ENCODE data around the gene BBS12.

The BBS12 gene

GRCh38 chr4:122755675-122756074, 23.2 kb downstream of the BBS12 start:
- Histone ChIP-seq H3K4me3 (ENCODE audit: low read length) (no peak overlapping the region), H3K27me3 (ENCODE audit: control insufficient read depth, insufficient read depth, low read length) (no peaks in the 10 kb centered on the region), H3K9me3 (ENCODE audit: control insufficient read depth, low read length) (no peaks in the 10 kb centered on the region), H3K4me1 (ENCODE audit: control insufficient read depth, insufficient read depth, low read length) (no peaks in the 10 kb centered on the region), H3K9ac (ENCODE audit: low read length) (no peak overlapping the region), H3K36me3 (ENCODE audit: control insufficient read depth, insufficient read depth, low read length) (no peaks in the 10 kb centered on the region)

GRCh38 chr4:122758033-122758432, 25.5 kb downstream of the BBS12 start:
- no peaks in the 10 kb centered on the region for H3K4me1 ChIP-seq (ENCODE audit: control insufficient read depth, insufficient read depth, low read length)
- no peak overlapping the region for H3K9ac ChIP-seq (ENCODE audit: low read length)
- H3K36me3 ChIP-seq (ENCODE audit: control insufficient read depth, insufficient read depth, low read length), result no peaks in the 10 kb centered on the region
- no peaks in the 10 kb centered on the region for H3K9me3 ChIP-seq (ENCODE audit: control insufficient read depth, low read length)
- H3K4me3 ChIP-seq (ENCODE audit: low read length), result no peak overlapping the region
- no peaks in the 10 kb centered on the region for H3K27me3 ChIP-seq (ENCODE audit: control insufficient read depth, insufficient read depth, low read length)

- no peaks in the 10 kb centered on the region for H3K36me3 ChIP-seq (ENCODE audit: control insufficient read depth, insufficient read depth, low read length)
- H3K4me1 ChIP-seq (ENCODE audit: control insufficient read depth, insufficient read depth, low read length), result no peaks in the 10 kb centered on the region
- H3K4me3 ChIP-seq (ENCODE audit: low read length), result no peak overlapping the region
- H3K9ac ChIP-seq (ENCODE audit: low read length), result no peak overlapping the region
- no peaks in the 10 kb centered on the region for H3K27me3 ChIP-seq (ENCODE audit: control insufficient read depth, insufficient read depth, low read length)
- no peaks in the 10 kb centered on the region for H3K9me3 ChIP-seq (ENCODE audit: control insufficient read depth, low read length)
Observed at GRCh38 chr4:122759639-122760310, 27.3 kb downstream of the BBS12 start.

- Histone ChIP-seq H3K9ac (ENCODE audit: low read length) (no peak overlapping the region), H3K9me3 (ENCODE audit: control insufficient read depth, low read length) (no peaks in the 10 kb centered on the region), H3K4me3 (ENCODE audit: low read length) (no peak overlapping the region), H3K36me3 (ENCODE audit: control insufficient read depth, insufficient read depth, low read length) (no peaks in the 10 kb centered on the region), H3K4me1 (ENCODE audit: control insufficient read depth, insufficient read depth, low read length) (no peaks in the 10 kb centered on the region), H3K27me3 (ENCODE audit: control insufficient read depth, insufficient read depth, low read length) (no peaks in the 10 kb centered on the region)
Observed at GRCh38 chr4:122762520-122762919, 30.0 kb downstream of the BBS12 start.

GRCh38 chr4:122762966-122763716, 30.6 kb downstream of the BBS12 start:
- Histone ChIP-seq H3K9me3 (ENCODE audit: control insufficient read depth, low read length) (no peaks in the 10 kb centered on the region), H3K4me1 (ENCODE audit: control insufficient read depth, insufficient read depth, low read length) (no peaks in the 10 kb centered on the region), H3K4me3 (ENCODE audit: low read length) (no peak overlapping the region), H3K27me3 (ENCODE audit: control insufficient read depth, insufficient read depth, low read length) (no peaks in the 10 kb centered on the region), H3K9ac (ENCODE audit: low read length) (no peak overlapping the region), H3K36me3 (ENCODE audit: control insufficient read depth, insufficient read depth, low read length) (no peaks in the 10 kb centered on the region)

- no peaks in the 10 kb centered on the region for H3K9me3 ChIP-seq (ENCODE audit: control insufficient read depth, low read length)
- H3K4me3 ChIP-seq (ENCODE audit: low read length), result no peak overlapping the region
- no peak overlapping the region for H3K9ac ChIP-seq (ENCODE audit: low read length)
- H3K27me3 ChIP-seq (ENCODE audit: control insufficient read depth, insufficient read depth, low read length), result no peaks in the 10 kb centered on the region
- no peaks in the 10 kb centered on the region for H3K4me1 ChIP-seq (ENCODE audit: control insufficient read depth, insufficient read depth, low read length)
- no peaks in the 10 kb centered on the region for H3K36me3 ChIP-seq (ENCODE audit: control insufficient read depth, insufficient read depth, low read length)
Observed at GRCh38 chr4:122764071-122764820, 31.7 kb downstream of the BBS12 start.

GRCh38 chr4:122764821-122765215, 32.3 kb downstream of the BBS12 start:
- Histone ChIP-seq H3K4me1 (ENCODE audit: control insufficient read depth, insufficient read depth, low read length) (no peaks in the 10 kb centered on the region), H3K9ac (ENCODE audit: low read length) (no peak overlapping the region), H3K4me3 (ENCODE audit: low read length) (no peak overlapping the region), H3K36me3 (ENCODE audit: control insufficient read depth, insufficient read depth, low read length) (no peaks in the 10 kb centered on the region), H3K9me3 (ENCODE audit: control insufficient read depth, low read length) (no peaks in the 10 kb centered on the region), H3K27me3 (ENCODE audit: control insufficient read depth, insufficient read depth, low read length) (no peaks in the 10 kb centered on the region)

- Histone ChIP-seq H3K4me3 (ENCODE audit: low read length) (no peak overlapping the region), H3K4me1 (ENCODE audit: control insufficient read depth, insufficient read depth, low read length) (no peaks in the 10 kb centered on the region), H3K36me3 (ENCODE audit: control insufficient read depth, insufficient read depth, low read length) (no peaks in the 10 kb centered on the region)
Observed at GRCh38 chr4:122765692-122766352, 33.3 kb downstream of the BBS12 start.

GRCh38 chr4:122766353-122766705, 33.8 kb downstream of the BBS12 start:
- Histone ChIP-seq H3K4me1 (ENCODE audit: control insufficient read depth, insufficient read depth, low read length) (no peaks in the 10 kb centered on the region), H3K36me3 (ENCODE audit: control insufficient read depth, insufficient read depth, low read length) (no peaks in the 10 kb centered on the region), H3K9me3 (ENCODE audit: control insufficient read depth, low read length) (no peaks in the 10 kb centered on the region), H3K27me3 (ENCODE audit: control insufficient read depth, insufficient read depth, low read length) (no peaks in the 10 kb centered on the region), H3K4me3 (ENCODE audit: low read length) (no peak overlapping the region), H3K9ac (ENCODE audit: low read length) (no peak overlapping the region)

More at GRCh38 chr4:122765692-122766352, 33.3 kb downstream of the BBS12 start:
- no peak overlapping the region for H3K9ac ChIP-seq (ENCODE audit: low read length)
- H3K9me3 ChIP-seq (ENCODE audit: control insufficient read depth, low read length), result no peaks in the 10 kb centered on the region
- no peaks in the 10 kb centered on the region for H3K27me3 ChIP-seq (ENCODE audit: control insufficient read depth, insufficient read depth, low read length)

- H3K27me3 ChIP-seq (ENCODE audit: control insufficient read depth, insufficient read depth, low read length), result no peaks in the 10 kb centered on the region
- no peaks in the 10 kb centered on the region for H3K4me1 ChIP-seq (ENCODE audit: control insufficient read depth, insufficient read depth, low read length)
- no peak overlapping the region for H3K9ac ChIP-seq (ENCODE audit: low read length)
- no peaks in the 10 kb centered on the region for H3K36me3 ChIP-seq (ENCODE audit: control insufficient read depth, insufficient read depth, low read length)
- H3K4me3 ChIP-seq (ENCODE audit: low read length), result no peak overlapping the region
- H3K9me3 ChIP-seq (ENCODE audit: control insufficient read depth, low read length), result no peaks in the 10 kb centered on the region
Observed at GRCh38 chr4:122766950-122767349, 34.4 kb downstream of the BBS12 start.

- Histone ChIP-seq H3K9me3 (ENCODE audit: control insufficient read depth, low read length) (no peaks in the 10 kb centered on the region), H3K4me3 (ENCODE audit: low read length) (no peak overlapping the region), H3K36me3 (ENCODE audit: control insufficient read depth, insufficient read depth, low read length) (no peaks in the 10 kb centered on the region), H3K9ac (ENCODE audit: low read length) (no peak overlapping the region), H3K4me1 (ENCODE audit: control insufficient read depth, insufficient read depth, low read length) (no peaks in the 10 kb centered on the region), H3K27me3 (ENCODE audit: control insufficient read depth, insufficient read depth, low read length) (no peaks in the 10 kb centered on the region)
Observed at GRCh38 chr4:122771724-122772123, 39.2 kb downstream of the BBS12 start.

- no peaks in the 10 kb centered on the region for H3K27me3 ChIP-seq (ENCODE audit: control insufficient read depth, insufficient read depth, low read length)
- H3K9me3 ChIP-seq (ENCODE audit: control insufficient read depth, low read length), result no peaks in the 10 kb centered on the region
- no peak overlapping the region for H3K9ac ChIP-seq (ENCODE audit: low read length)
- H3K36me3 ChIP-seq (ENCODE audit: control insufficient read depth, insufficient read depth, low read length), result no peaks in the 10 kb centered on the region
- no peak overlapping the region for H3K4me3 ChIP-seq (ENCODE audit: low read length)
- no peaks in the 10 kb centered on the region for H3K4me1 ChIP-seq (ENCODE audit: control insufficient read depth, insufficient read depth, low read length)
Observed at GRCh38 chr4:122772311-122772710, 39.8 kb downstream of the BBS12 start.

Measured in mucosa of stomach (tissue), 1 donor.